GM15510 (cell line): ENCODE data around the gene ABCG4.
A peak's percentile ranks its signal among the peaks of the same experiment; 100 is the strongest.

ENCODE experiments used
- POLR2A ChIP-seq: IDR thresholded peaks from 3 replicates; pipeline ENCODE4 v1.6.1; 2011; ENCODE audit warnings: borderline replicate concordance; ENCODE audit not compliant: insufficient read length; ENCODE audit errors: extremely low read depth

ABCG4 gene

DNA sequence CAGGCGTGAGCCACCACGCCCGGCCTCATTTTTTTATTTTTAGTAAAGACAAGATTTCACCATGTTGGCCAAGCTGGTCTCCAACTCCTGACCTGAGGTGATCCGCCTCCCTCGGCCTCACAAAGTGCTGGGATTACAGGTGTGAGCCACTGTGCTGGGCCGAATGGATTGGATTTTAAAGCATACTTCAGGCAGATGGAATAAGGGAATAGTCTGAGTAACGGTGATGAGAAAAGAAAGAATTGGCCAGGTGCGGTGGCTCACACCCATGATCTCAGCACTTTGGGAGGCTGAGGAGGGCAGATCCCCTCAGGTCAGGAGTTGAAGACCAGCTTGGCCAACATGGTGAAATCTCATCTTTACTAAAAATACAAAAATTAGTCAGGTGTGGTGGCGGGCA, 55.2 kb downstream of the ABCG4 start:
- no peak for TF ChIP-seq POLR2A

DNA sequence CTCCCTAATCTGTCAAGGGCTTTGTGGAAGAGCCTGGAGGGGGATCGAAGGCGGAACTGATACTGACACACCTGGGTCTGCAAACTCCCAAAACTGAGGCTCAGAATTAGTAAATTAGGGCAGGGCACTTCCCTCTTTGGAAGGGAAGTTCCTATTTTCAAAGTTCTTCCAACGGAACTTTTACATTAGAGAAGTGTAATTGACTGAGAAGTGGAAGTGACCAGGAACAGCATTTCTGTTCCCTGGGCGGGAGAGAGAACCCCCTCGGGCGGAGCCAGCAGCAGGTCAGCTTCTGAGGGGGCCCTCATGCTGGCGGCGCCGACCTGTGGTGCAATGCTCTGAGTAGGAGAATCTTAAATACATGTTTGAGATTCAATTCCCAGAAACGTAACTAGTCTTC, 56.2 kb downstream of the ABCG4 start:
- no peak for TF ChIP-seq POLR2A

DNA sequence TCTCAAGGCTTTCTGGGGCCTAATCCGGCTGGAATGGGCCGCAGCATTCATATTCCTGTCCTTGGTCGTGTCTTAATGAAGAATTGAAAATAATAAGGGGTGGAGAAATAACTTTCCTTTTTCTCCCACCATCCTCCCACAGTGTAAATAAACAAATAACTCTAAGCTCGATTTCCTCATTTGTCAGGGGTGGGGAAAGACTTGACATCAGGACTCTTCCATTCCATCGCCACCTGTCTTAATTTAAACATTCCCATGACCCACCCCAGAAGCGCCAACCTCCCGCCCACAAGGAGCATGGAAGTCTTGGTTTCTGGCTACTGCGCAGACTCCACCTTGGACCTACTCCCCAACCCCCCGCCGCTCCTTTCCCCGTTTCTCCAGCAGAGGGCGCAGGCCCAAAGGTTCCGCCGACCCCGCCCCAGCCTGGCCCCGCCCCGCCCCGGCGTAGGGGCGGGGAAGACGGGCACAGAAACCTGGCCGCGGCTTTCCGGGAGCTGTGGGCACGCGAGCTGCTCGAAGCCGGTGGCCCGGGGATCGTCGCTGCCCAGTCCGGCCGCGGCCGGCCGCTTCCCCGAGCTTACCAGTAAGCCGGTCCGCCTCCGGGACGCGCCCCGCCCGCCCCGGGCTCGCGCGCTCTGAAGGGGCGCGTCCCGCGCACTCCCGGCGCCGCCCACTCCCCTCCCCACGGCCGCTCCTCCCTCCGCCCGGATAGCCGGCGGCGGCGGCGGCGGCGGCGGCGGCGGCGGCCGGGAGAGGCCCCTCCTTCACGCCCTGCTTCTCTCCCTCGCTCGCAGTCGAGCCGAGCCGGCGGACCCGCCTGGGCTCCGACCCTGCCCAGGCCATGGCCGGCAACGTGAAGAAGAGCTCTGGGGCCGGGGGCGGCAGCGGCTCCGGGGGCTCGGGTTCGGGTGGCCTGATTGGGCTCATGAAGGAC, 57.0 kb downstream of the ABCG4 start, which contains the start of gene CBL:
Gene CBL (plus strand): TSS at position 766 of the 937 bp plus-strand sequence. CDS start 79 bp downstream, at position 845.
- TF ChIP-seq POLR2A = peak; percentile 51

DNA sequence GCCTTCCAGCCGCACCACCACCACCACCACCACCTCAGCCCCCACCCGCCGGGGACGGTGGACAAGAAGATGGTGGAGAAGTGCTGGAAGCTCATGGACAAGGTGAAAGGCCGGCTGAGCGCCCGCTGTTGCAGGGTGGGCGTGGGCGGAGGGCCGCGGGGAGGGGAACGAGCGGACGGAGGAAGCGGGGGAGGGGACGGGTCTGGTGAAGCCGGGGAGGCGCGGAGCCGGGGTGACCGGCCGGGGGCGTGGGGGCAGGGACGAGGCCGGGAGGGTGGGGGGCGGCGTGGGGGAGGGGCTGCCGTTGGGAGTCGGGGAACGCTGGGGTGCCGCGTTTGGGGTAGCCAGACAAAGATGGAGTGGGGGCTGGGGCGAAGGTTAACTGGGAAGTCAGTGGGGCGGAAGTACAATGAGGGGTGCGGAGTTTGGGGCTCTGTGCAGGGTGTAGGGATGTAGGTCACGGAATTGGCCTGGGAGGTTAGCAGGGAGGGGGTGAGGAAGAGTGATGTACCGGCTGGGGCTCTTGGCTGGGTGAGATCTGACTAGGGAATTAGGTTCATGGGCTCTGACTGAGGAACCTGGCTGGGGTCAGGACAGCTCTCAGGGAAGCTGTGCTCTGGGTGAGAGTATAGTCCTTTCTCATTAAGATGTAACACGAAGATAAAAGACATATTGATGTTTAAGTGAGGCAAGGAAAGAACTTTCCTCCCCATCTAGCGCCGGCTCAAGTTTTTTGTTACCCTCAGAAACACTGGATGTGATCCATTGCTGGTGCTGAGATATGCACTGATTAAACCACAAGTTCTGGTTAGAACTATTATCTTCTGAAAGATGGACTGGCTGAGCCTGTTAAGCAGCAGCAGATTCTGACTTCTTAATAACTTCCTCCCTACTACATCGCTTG, 57.9 kb downstream of the ABCG4 start:
- no peak for TF ChIP-seq POLR2A

DNA sequence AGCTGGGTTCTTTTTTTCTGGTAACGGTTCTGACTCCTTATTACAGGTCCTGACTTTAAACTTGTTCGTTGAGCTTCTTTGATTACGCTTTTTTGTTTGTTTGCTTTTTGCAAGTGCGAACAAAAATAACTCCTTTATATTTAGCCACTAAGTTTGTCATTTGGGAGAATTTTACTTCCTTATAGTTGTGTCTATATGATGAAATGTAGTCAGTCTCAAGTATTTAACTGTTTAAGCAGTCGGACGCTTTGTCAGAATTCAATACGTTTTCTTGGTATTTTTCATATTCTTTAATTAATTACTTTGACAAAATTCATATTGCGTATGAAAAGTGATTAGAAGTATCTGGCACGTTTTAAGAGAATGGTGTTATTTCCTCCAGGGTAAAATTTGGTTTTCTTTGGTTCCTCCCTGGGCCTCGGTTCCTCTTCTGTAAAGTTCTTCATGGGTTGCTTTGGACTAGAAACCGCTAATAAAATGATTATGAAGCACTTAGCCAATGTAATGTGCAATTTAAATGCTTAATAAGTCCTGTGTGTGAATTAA, 58.6 kb downstream of the ABCG4 start:
- no peak for TF ChIP-seq POLR2A

DNA sequence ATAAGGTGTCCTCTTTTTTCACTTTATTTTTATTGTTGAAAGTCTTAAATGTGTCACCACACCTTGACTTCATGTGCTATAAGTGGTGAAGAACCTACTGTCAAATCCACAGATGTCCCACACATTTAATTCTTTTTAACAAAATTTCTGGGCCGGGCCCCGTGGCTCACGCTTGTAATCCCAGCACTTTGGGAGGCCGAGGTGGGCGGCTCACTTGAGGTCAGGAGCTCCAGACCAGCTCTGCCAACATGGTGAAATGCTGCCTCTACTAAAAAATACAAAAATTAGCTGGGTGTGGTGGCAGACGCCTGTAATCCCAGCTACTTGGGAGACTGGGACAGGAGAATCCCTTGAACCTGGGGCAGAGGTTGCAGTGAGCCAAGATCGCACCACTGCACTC, 60.3 kb downstream of the ABCG4 start:
- TF ChIP-seq POLR2A = no peak

DNA sequence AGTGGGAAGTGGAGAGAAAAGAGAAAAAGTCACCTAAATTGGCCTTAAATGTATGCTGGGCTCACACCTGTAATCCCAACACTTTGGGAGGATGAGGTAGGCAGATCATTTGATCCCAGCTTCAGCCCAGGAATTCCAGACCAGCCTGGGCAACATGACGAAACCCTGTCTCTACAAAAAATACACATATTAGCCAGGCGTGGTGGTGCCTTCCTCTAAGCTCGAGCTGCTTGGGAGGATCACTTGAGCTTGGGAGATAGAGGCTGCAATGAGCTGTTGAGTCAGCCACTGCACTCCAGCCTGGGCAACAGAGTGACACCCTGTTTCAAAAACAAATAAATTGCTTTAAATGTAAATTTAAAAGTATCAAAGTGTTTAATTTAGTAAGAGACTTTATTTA, 61.2 kb downstream of the ABCG4 start:
- TF ChIP-seq POLR2A = no peak
